H1 (cell line): ENCODE results near the gene ZNF366. TPM values are rescaled to one million over a fixed set of nuclear protein-coding genes. Genes with fewer than 3 reads are reported as not detected.

Experiments used
- CTCF ChIA-PET: fragments of 300-600 bp; sonication (Branson Sonifier 250); formaldehyde crosslinking; loops from one replicate; lab custom pipeline; 2021; ENCODE audit not compliant: partially characterized antibody; lab: Charles Lee
- POLR2A ChIA-PET: fragments of 300-600 bp; sonication (Branson Sonifier 250); formaldehyde crosslinking; loops from one replicate; lab custom pipeline; 2021; ENCODE audit warnings: inconsistent platforms; ENCODE audit not compliant: partially characterized antibody; lab: Charles Lee
- DNase-seq, 2 experiments: peaks; one replicate each; pipeline versions ENCODE4 v3.0.0 to v3.0.0-alpha.2; 2010 to 2022; ENCODE audit warnings: low spot score in 2 of 2, low read depth in 1 of 2, mixed read lengths in 1 of 2
- FAIRE-seq: peaks from 2 replicates; lab custom pipeline; 2011; peaks lifted over from hg19 to GRCh38; lab: Jason Lieb, UNC
- H2AFZ ChIP-seq: 2 replicates; pipeline ENCODE4 v1.8.1; 2012; ENCODE audit warnings: low read length, inconsistent platforms
- H2AK5ac ChIP-seq: 2 replicates; pipeline ENCODE4 v1.6.1; 2013; ENCODE audit warnings: low read depth, low read length
- H2BK120ac ChIP-seq: replicated peaks from 2 replicates; pipeline ENCODE3; 2013; ENCODE audit warnings: low read depth, low read length, inconsistent platforms
- H2BK12ac ChIP-seq: 2 replicates; pipeline ENCODE4 v1.6.1; 2013; ENCODE audit warnings: low read depth, low read length
- H2BK15ac ChIP-seq: 2 replicates; pipeline ENCODE4 v1.6.1; 2013; ENCODE audit warnings: low read length
- H2BK20ac ChIP-seq: 2 replicates; pipeline ENCODE4 v1.6.1; 2013; ENCODE audit warnings: low read length
- H2BK5ac ChIP-seq: 2 replicates; pipeline ENCODE4 v1.6.1; 2013; ENCODE audit warnings: low read depth, low read length
- H3K14ac ChIP-seq: 2 replicates; pipeline ENCODE4 v1.6.1; 2013; ENCODE audit warnings: inconsistent platforms; ENCODE audit not compliant: insufficient read length
- H3K18ac ChIP-seq: 2 replicates; pipeline ENCODE4 v1.6.1; 2013; ENCODE audit warnings: low read length; ENCODE audit errors: extremely low read depth
- H3K23ac ChIP-seq: 2 replicates; pipeline ENCODE4 v1.6.1; 2013; ENCODE audit warnings: inconsistent platforms; ENCODE audit not compliant: insufficient read length
- H3K23me2 ChIP-seq: 2 replicates; pipeline ENCODE4 v1.6.1; 2013; ENCODE audit warnings: low read depth, low read length
- H3K27ac ChIP-seq: 2 replicates; pipeline ENCODE4 v1.6.1; 2011; ENCODE audit warnings: low read depth, low read length, inconsistent platforms
- H3K27me3 ChIP-seq, 4 experiments: replicated peaks in 1 of 4; 1 replicate in 1 of 4; 2 replicates in 3 of 4; pipeline versions ENCODE4 v1.6.1 to v1.8.1; 2011 to 2013; ENCODE audit warnings: low read length in 3 of 4, mild to moderate bottlenecking in 3 of 4, inconsistent platforms in 2 of 4, mixed read lengths in 2 of 4, moderate library complexity in 1 of 4; ENCODE audit not compliant: control insufficient read depth in 3 of 4, insufficient read depth in 3 of 4; ENCODE audit errors: extremely low read depth in 1 of 4
- H3K36me3 ChIP-seq, 4 experiments: 2 replicates each; pipeline versions ENCODE4 v1.6.1 to v1.8.1; 2011 to 2013; ENCODE audit warnings: mild to moderate bottlenecking in 4 of 4, low read length in 3 of 4, moderate library complexity in 2 of 4, control low read depth in 1 of 4, inconsistent platforms in 1 of 4; ENCODE audit not compliant: insufficient read depth in 4 of 4, control insufficient read depth in 2 of 4
- H3K4ac ChIP-seq: replicated peaks from 2 replicates; pipeline ENCODE3; 2013; ENCODE audit warnings: low read length, low read depth, mixed read lengths, inconsistent platforms; ENCODE audit not compliant: insufficient read length
- H3K4me1 ChIP-seq, 4 experiments: replicated peaks in 1 of 4; 1 replicate in 1 of 4; 2 replicates in 3 of 4; pipeline versions ENCODE4 v1.6.1 to v1.8.1; 2011 to 2013; ENCODE audit warnings: low read length in 3 of 4, inconsistent platforms in 2 of 4, mixed read lengths in 1 of 4; ENCODE audit not compliant: insufficient read depth in 4 of 4, control insufficient read depth in 3 of 4
- H3K4me2 ChIP-seq, 2 experiments: 2 replicates each; pipeline versions ENCODE4 v1.6.1 to v1.8.1; 2011 to 2013; ENCODE audit warnings: low read depth in 2 of 2, low read length in 2 of 2, control low read depth in 1 of 2, inconsistent platforms in 1 of 2, mild to moderate bottlenecking in 1 of 2; ENCODE audit not compliant: insufficient read depth in 1 of 2
- H3K4me3 ChIP-seq, 4 experiments: fragments of 200-600, 300-600 bp in 1 of 4; sonication (generic), shearing (Covaris generic), sonication (Bioruptor Twin) in 1 of 4; 2 replicates each; pipeline versions ENCODE4 v1.5.1 to v1.8.1; 2011 to 2016; ENCODE audit warnings: low read length in 4 of 4, low read depth in 3 of 4, control low read depth in 2 of 4, inconsistent platforms in 2 of 4, mild to moderate bottlenecking in 2 of 4, mixed read lengths in 1 of 4, moderate library complexity in 1 of 4; ENCODE audit not compliant: insufficient read depth in 2 of 4; ENCODE audit errors: extremely low read depth in 1 of 4
- H3K56ac ChIP-seq: replicated peaks from 2 replicates; pipeline ENCODE3; 2013; ENCODE audit warnings: low read depth, mild to moderate bottlenecking, mixed read lengths, low read length, inconsistent platforms; ENCODE audit not compliant: insufficient read length
- H3K79me1 ChIP-seq: 2 replicates; pipeline ENCODE4 v1.6.1; 2013; ENCODE audit warnings: low read depth, low read length, control low read depth
- H3K79me2 ChIP-seq, 2 experiments: 2 replicates each; pipeline versions ENCODE4 v1.6.1 to v1.8.1; 2012 to 2013; ENCODE audit warnings: low read length in 2 of 2, mild to moderate bottlenecking in 2 of 2, inconsistent platforms in 1 of 2; ENCODE audit not compliant: insufficient read depth in 2 of 2, control insufficient read depth in 1 of 2
- H3K9ac ChIP-seq, 4 experiments: replicated peaks in 1 of 4; 1 replicate in 1 of 4; 2 replicates in 3 of 4; pipeline versions ENCODE4 v1.6.1 to v1.8.1; 2011 to 2013; ENCODE audit warnings: low read depth in 3 of 4, low read length in 3 of 4, control low read depth in 2 of 4, mild to moderate bottlenecking in 2 of 4, moderate library complexity in 2 of 4, inconsistent platforms in 1 of 4; ENCODE audit errors: extremely low read depth in 1 of 4
- H3K9me3 ChIP-seq, 2 experiments: 2 replicates each; pipeline versions ENCODE4 v1.6.1 to v1.8.1; 2012 to 2013; ENCODE audit warnings: mild to moderate bottlenecking in 2 of 2, moderate library complexity in 2 of 2, control low read depth in 1 of 2, inconsistent platforms in 1 of 2, low read depth in 1 of 2, low read length in 1 of 2, mixed read lengths in 1 of 2; ENCODE audit not compliant: insufficient read depth in 2 of 2
- H4K20me1 ChIP-seq, 2 experiments: replicated peaks in 1 of 2; 2 replicates each; pipeline versions ENCODE3 to v1.8.1; 2011 to 2013; ENCODE audit warnings: inconsistent platforms in 2 of 2, low read length in 2 of 2, mild to moderate bottlenecking in 1 of 2; ENCODE audit not compliant: insufficient read depth in 2 of 2, control insufficient read depth in 1 of 2
- H4K5ac ChIP-seq: 2 replicates; pipeline ENCODE4 v1.6.1; 2013; ENCODE audit warnings: low read length, low read depth, mixed read lengths, inconsistent platforms; ENCODE audit not compliant: insufficient read length
- H4K8ac ChIP-seq: 2 replicates; pipeline ENCODE4 v1.8.0; 2013; ENCODE audit warnings: mild to moderate bottlenecking, moderate library complexity, low read length, inconsistent platforms; ENCODE audit not compliant: insufficient read depth; ENCODE audit errors: extremely low read depth
- H4K91ac ChIP-seq: replicated peaks from 2 replicates; pipeline ENCODE3; 2013; ENCODE audit warnings: low read length, mixed read lengths, inconsistent platforms; ENCODE audit not compliant: insufficient read length
- BRCA1 ChIP-seq: IDR thresholded peaks from 2 replicates; pipeline ENCODE4 v1.6.1; 2012; ENCODE audit warnings: low read depth, low read length, improper control_type of control experiment
- CBX8 ChIP-seq: fragments of 300-800, 300-1000 bp; sonication (generic); IDR thresholded peaks from 2 replicates; pipeline ENCODE4 v1.7.1; 2016; ENCODE audit warnings: low read depth, low read length, borderline replicate concordance
- CHD1 ChIP-seq: IDR thresholded peaks from 2 replicates; pipeline ENCODE4 v1.6.1; 2012; ENCODE audit warnings: low read depth, low read length, improper control_type of control experiment
- EGR1 ChIP-seq: IDR thresholded peaks from 2 replicates; pipeline ENCODE4 v1.6.1; 2011; ENCODE audit warnings: low read depth, low read length, borderline replicate concordance
- KDM4A ChIP-seq: IDR thresholded peaks from one replicate; pipeline ENCODE4 v1.7.1; 2012; ENCODE audit warnings: low read depth, mild to moderate bottlenecking, moderate library complexity, low read length, inconsistent platforms; ENCODE audit not compliant: severe bottlenecking
- PHF8 ChIP-seq: fragments of 200-600 bp; sonication (generic); conservative IDR thresholded peaks from 2 replicates; pipeline ENCODE4 v1.7.1; 2012; ENCODE audit warnings: low read depth, mild to moderate bottlenecking, inconsistent platforms, low read length, moderate library complexity
- POU5F1 ChIP-seq: IDR thresholded peaks from 2 replicates; pipeline ENCODE4 v1.6.1; 2011; ENCODE audit warnings: low read depth, mild to moderate bottlenecking, low read length, moderate library complexity
- SIRT6 ChIP-seq: IDR thresholded peaks from one replicate; pipeline ENCODE4 v1.7.1; 2012; ENCODE audit warnings: low read length, inconsistent platforms
- SP2 ChIP-seq: IDR thresholded peaks from 2 replicates; pipeline ENCODE4 v1.6.1; 2012; ENCODE audit warnings: mild to moderate bottlenecking, low read length, inconsistent platforms
- SUZ12 ChIP-seq: fragments of 200-600 bp; sonication (generic); IDR thresholded peaks from 2 replicates; pipeline ENCODE4 v1.6.1; 2012; ENCODE audit warnings: mild to moderate bottlenecking, inconsistent platforms, low read length, moderate library complexity, mixed read lengths
- TBP ChIP-seq: IDR thresholded peaks from 2 replicates; pipeline ENCODE4 v1.6.1; 2011; ENCODE audit warnings: low read depth, low read length, improper control_type of control experiment
- WGBS, 2 experiments: shearing (Covaris generic) in 1 of 2; methylation state at CpG; one replicate each; pipeline versions ENCODE4 v1.1.6 to v1.1.7; 2013 to 2015; ENCODE audit warnings: low lambda C conversion rate in 2 of 2, mixed read lengths in 2 of 2, inconsistent platforms in 1 of 2, low coverage in 1 of 2, missing lambda C conversion rate in 1 of 2; ENCODE audit not compliant: insufficient replicate concordance in 2 of 2, insufficient coverage in 1 of 2, insufficient read length in 1 of 2; ENCODE audit errors: extremely low coverage in 1 of 2, missing lambda C conversion rate in 1 of 2; 5-methylcytosine and 5-hydroxymethylcytosine counted together
- polyA plus RNA-seq, 7 experiments: library from polyadenylated mRNA; depleted of rRNA in 3 of 7; stranded (reverse) in 5 of 7; unstranded in 2 of 7; fragments of >200 nt in 5 of 7; fragments of 200-250 nt in 2 of 7; gene quantifications; 1 replicate in 5 of 7; 2 replicates in 1 of 7; 4 replicates in 1 of 7; pipeline versions ENCODE4 v1.2.1 to v1.2.3, GENCODE V29; 2011 to 2013; ENCODE audit warnings: missing spikeins in 2 of 7, mixed read lengths in 2 of 7
- total RNA-seq: library from RNA; stranded (reverse); fragmentation: NEBNext Ultra II Directional; extraction: Animal tissue kit (Norgen Biotek cat#: 25700); gene quantifications from 2 replicates; pipeline ENCODE4 v1.2.1, GENCODE V29; 2021
- TF ChIP-seq, protein P1 (sequence below): IDR thresholded peaks from 2 replicates; pipeline ENCODE4 v1.6.1; 2012; ENCODE audit warnings: low read length, inconsistent platforms
- TF ChIP-seq, protein P2 (sequence below): IDR thresholded peaks from 2 replicates; pipeline ENCODE4 v1.6.1; 2011; ENCODE audit warnings: low read depth, mild to moderate bottlenecking, low read length; ENCODE audit not compliant: insufficient read depth

Gene ZNF366
- total and polyA plus RNA-seq, 2 of the 8 experiments (the other 6 are each of a cell fraction or from before 2014, with no cell fraction given), result not detected

DNA sequence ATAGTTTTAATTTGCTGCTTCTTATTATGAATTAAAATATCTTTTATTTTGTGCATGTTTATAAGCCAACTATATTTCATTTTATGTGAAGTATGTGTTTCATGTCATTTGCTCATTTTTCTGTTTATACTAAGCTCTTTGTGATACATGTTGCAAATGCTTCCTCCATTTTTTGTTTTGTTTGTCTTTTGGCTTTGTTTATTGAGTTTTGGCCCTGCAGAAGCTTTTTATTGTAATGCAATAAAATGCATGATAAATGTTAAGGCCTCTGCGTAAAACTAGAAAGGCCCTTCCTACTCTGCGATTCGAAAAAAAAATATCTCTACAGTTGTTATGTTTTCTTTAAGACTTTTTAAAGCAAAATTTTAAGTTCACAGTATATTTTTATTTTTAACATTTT lies 9.4 kb downstream of the ZNF366 start:
- Histone ChIP-seq H3K27me3 (no peaks in the 10 kb centered on the region), H3K4me3 (0 out of 8 replicates have a peak overlapping the region, but pooled peaks of 1 of the 4 experiments have one; percentile 1), H3K27ac (no peak overlapping the region), H3K14ac (no peak overlapping the region), H2AFZ (no peak overlapping the region), H4K8ac (no peak overlapping the region), H2BK15ac (no peak overlapping the region), H3K79me2 (no peaks in the 10 kb centered on the region), H3K4me2 (no peak overlapping the region), H3K79me1 (no peaks in the 10 kb centered on the region), H3K36me3 (no peaks in the 10 kb centered on the region), H3K4ac (no peak overlapping the region), H3K23ac (no peak overlapping the region), H4K91ac (no peak overlapping the region), H3K23me2 (no peaks in the 10 kb centered on the region), H4K20me1 (no peaks in the 10 kb centered on the region), H2BK5ac (no peak overlapping the region), H3K4me1 (peaks cover 0 to 7% (median 2%) of the 10 kb centered on the region in 4 experiments; a peak in 2 of 7 replicates), H3K56ac (no peak overlapping the region), H3K9me3 (no peaks in the 10 kb centered on the region), H3K18ac (no peak overlapping the region), H2BK12ac (no peak overlapping the region), H2BK20ac (no peak overlapping the region), H2BK120ac (no peak overlapping the region), H2AK5ac (no peak overlapping the region), H4K5ac (no peak overlapping the region), H3K9ac (no peak overlapping the region)
- ChIA-PET POLR2A (no interaction called here), CTCF (interaction anchor here (0.6 to 1.1 kb wide), 3 partner anchors 20 to 245 kb away, joined by 3 to 4 read pairs (median 3); no protein-coding TSS in a partner anchor)
- no peak for FAIRE-seq
- no peak for DNase-seq
- 88% methylated on average over 3 of the region's 3 CpGs; no CpG with 5 or more reads in 1 of the 2 experiments for WGBS, 2 experiments
- no peak for TF ChIP-seq PHF8
- no peak for TF ChIP-seq CHD1
- TF ChIP-seq TBP, result no peak
- TF ChIP-seq, protein P1, sequence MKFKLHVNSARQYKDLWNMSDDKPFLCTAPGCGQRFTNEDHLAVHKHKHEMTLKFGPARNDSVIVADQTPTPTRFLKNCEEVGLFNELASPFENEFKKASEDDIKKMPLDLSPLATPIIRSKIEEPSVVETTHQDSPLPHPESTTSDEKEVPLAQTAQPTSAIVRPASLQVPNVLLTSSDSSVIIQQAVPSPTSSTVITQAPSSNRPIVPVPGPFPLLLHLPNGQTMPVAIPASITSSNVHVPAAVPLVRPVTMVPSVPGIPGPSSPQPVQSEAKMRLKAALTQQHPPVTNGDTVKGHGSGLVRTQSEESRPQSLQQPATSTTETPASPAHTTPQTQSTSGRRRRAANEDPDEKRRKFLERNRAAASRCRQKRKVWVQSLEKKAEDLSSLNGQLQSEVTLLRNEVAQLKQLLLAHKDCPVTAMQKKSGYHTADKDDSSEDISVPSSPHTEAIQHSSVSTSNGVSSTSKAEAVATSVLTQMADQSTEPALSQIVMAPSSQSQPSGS, result no peak
- TF ChIP-seq SP2, result no peak
- no peak for TF ChIP-seq EGR1
- TF ChIP-seq BRCA1, result no peak
- TF ChIP-seq CBX8, result no peak
- no peak for TF ChIP-seq SIRT6
- no peak for TF ChIP-seq KDM4A
- TF ChIP-seq, protein P2, sequence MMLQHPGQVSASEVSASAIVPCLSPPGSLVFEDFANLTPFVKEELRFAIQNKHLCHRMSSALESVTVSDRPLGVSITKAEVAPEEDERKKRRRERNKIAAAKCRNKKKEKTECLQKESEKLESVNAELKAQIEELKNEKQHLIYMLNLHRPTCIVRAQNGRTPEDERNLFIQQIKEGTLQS, result no peak
- no peak for TF ChIP-seq SUZ12
- TF ChIP-seq POU5F1, result no peak
